Lung (tissue), 12 donors: Measurements from ENCODE around the gene CIRBP. TPM values are rescaled to one million over a fixed set of nuclear protein-coding genes. Genes with fewer than 3 reads are reported as not detected.
A peak's percentile ranks its signal among the peaks of the same experiment; 100 is the strongest.

ENCODE experiments used
- ATAC-seq: fragments of 200-7000 bp; cut with Tn5 transposase; one replicate; pipeline ENCODE4 v1.9.1; 2020; ENCODE audit warnings: moderate number of reproducible peaks; ENCODE audit not compliant: insufficient read depth, low FRiP score
- DNase-seq, 3 donors: peaks; one replicate each; pipeline ENCODE4 v3.0.0-alpha.2; 2013 to 2017
- H3K27ac ChIP-seq, 2 donors: one replicate each; pipeline ENCODE4 v1.5.1; 2013; ENCODE audit warnings: mild to moderate bottlenecking in 2 of 2, moderate library complexity in 2 of 2, control low read depth in 1 of 2, inconsistent platforms in 1 of 2, low read depth in 1 of 2, low read length in 1 of 2
- H3K27me3 ChIP-seq, 3 donors: one replicate each; pipeline ENCODE4 v1.5.1; 2013; ENCODE audit warnings: low read length in 2 of 3; ENCODE audit not compliant: control insufficient read depth in 3 of 3, insufficient read depth in 3 of 3
- H3K36me3 ChIP-seq, 4 donors: one replicate each; pipeline ENCODE4 v1.5.1; 2013; ENCODE audit warnings: low read length in 4 of 4, mild to moderate bottlenecking in 1 of 4, moderate library complexity in 1 of 4; ENCODE audit not compliant: control insufficient read depth in 4 of 4, insufficient read depth in 4 of 4
- H3K4me1 ChIP-seq, 5 donors: one replicate each; pipeline ENCODE4 v1.5.1; 2013; ENCODE audit warnings: low read length in 5 of 5, mild to moderate bottlenecking in 2 of 5, moderate library complexity in 1 of 5; ENCODE audit not compliant: control insufficient read depth in 5 of 5, insufficient read depth in 5 of 5
- H3K4me3 ChIP-seq: one replicate; pipeline ENCODE4 v1.5.1; 2013; ENCODE audit warnings: mild to moderate bottlenecking, control low read depth, moderate library complexity
- H3K9ac ChIP-seq, 2 donors: one replicate each; pipeline ENCODE4 v1.5.1; 2013; ENCODE audit warnings: low read length in 2 of 2, control low read depth in 1 of 2; ENCODE audit not compliant: insufficient read depth in 1 of 2
- H3K9me3 ChIP-seq, 4 donors: one replicate each; pipeline ENCODE4 v1.5.1; 2013; ENCODE audit warnings: low read length in 3 of 4, mild to moderate bottlenecking in 1 of 4, moderate library complexity in 1 of 4; ENCODE audit not compliant: control insufficient read depth in 4 of 4, insufficient read depth in 3 of 4
- CTCF ChIP-seq: IDR thresholded peaks from 2 replicates; pipeline ENCODE4 v1.5.1; 2012; ENCODE audit warnings: mild to moderate bottlenecking; ENCODE audit errors: control extremely low read depth, extremely low read depth
- WGBS, 2 donors: extraction: QIAGEN DNeasy Blood & Tissue Kit; methylation state at CpG; one replicate each; pipeline ENCODE4 v1.1.7; 2013; 5-methylcytosine and 5-hydroxymethylcytosine counted together
- polyA plus RNA-seq, 2 donors: library from polyadenylated mRNA; stranded (reverse); fragments of 200-250 nt; gene quantifications; one replicate each; pipeline ENCODE4 v1.2.1, GENCODE V29; 2013
- total RNA-seq, 2 donors: library from RNA; depleted of rRNA in 1 of 2; stranded (reverse); fragments of >200 nt in 1 of 2; gene quantifications; one replicate each; pipeline ENCODE4 v1.2.1, GENCODE V29; 2014 to 2021
- donor health status: control.
- donor health status: control.
- donor health status: Bipolar disorder and iron deficiency.
- donor health status: healthy.
- donor health status: DM: yes; HTN: yes; CAD: no.

Gene CIRBP
- total and polyA plus RNA-seq, 4 donors, result 313 to 488 (median 439) TPM

DNA sequence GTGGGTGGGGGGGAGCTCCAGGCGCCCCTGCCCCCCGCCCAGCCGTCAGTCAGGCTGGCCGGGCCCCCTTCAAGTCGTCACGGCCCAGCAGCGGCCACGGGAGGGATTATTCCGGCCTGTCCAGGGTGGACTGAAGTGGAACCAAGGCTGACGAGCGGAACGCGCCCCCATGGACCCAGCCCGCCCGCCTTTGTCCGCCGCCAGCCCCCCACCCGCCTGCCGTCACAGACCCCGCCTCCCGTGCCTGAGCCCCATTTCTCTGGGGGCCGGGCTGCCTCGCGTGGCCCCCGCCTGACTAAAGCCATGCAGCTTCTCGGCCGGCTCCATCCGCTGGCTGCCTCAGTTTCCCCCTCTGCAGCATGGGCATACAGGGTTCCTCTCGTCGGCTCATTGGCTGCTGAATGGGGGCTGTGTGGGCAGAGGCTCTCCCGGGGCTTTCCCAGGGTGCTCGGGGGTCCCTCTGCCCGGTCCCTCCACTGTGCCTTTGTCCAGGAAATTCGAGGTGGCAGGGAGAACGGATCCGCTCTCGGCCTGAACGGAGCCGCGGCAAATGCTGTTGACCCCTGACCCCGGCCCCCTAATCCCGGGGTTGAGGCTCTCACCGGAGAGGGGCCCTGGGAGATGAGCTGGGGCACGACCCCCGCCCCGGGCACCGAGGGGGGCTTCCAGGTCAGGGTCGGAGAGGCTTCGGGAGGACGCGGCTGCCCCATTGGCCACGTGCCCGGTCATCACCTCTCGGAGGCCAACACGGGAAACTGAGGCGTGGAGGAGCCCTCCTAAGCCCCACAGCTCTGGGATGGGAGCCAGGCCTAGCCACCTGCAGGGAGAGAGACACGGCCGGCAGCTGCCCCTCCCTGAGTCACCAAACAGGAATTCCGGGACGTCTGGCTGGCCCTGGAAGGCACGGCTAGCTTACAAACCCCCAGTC, 43.9 kb downstream of the CIRBP start:
- ATAC-seq (no peak), DNase-seq (peak in 1 of 3 donors; percentile 28)
- no peak for TF ChIP-seq CTCF
- H3K27me3 ChIP-seq, result peaks cover 6 to 22% (median 22%) of the 10 kb centered on the region in 3 donors
- H3K9ac ChIP-seq, result no peak overlapping the region
- WGBS, 2 donors, result 64 to 80% methylated on average over 52 to 61 of the region's 61 CpGs
- H3K36me3 ChIP-seq, result no peaks in the 10 kb centered on the region
- H3K4me3 ChIP-seq, result no peak overlapping the region
- no peak overlapping the region for H3K27ac ChIP-seq
- peaks cover 0 to 6% (median 0%) of the 10 kb centered on the region in 4 donors for H3K9me3 ChIP-seq
- peaks cover 0 to 8% (median 0%) of the 10 kb centered on the region in 5 donors for H3K4me1 ChIP-seq

- TF ChIP-seq CTCF, result no peak
- H3K36me3 ChIP-seq, result no peaks in the 10 kb centered on the region
- DNase-seq (no peak), ATAC-seq (no peak)
- H3K9ac ChIP-seq, result no peak overlapping the region
- WGBS, 2 donors, result 67 to 76% methylated on average over 32 of the region's 32 CpGs
- H3K9me3 ChIP-seq, result peaks cover 0 to 6% (median 0%) of the 10 kb centered on the region in 4 donors
- peaks cover 0 to 8% (median 0%) of the 10 kb centered on the region in 5 donors for H3K4me1 ChIP-seq
- no peak overlapping the region for H3K4me3 ChIP-seq
- peaks cover 6 to 27% (median 22%) of the 10 kb centered on the region in 3 donors for H3K27me3 ChIP-seq
- no peak overlapping the region for H3K27ac ChIP-seq
Measured at GRCh38 chr19:1313695-1314613, 44.8 kb downstream of the CIRBP start.

DNA sequence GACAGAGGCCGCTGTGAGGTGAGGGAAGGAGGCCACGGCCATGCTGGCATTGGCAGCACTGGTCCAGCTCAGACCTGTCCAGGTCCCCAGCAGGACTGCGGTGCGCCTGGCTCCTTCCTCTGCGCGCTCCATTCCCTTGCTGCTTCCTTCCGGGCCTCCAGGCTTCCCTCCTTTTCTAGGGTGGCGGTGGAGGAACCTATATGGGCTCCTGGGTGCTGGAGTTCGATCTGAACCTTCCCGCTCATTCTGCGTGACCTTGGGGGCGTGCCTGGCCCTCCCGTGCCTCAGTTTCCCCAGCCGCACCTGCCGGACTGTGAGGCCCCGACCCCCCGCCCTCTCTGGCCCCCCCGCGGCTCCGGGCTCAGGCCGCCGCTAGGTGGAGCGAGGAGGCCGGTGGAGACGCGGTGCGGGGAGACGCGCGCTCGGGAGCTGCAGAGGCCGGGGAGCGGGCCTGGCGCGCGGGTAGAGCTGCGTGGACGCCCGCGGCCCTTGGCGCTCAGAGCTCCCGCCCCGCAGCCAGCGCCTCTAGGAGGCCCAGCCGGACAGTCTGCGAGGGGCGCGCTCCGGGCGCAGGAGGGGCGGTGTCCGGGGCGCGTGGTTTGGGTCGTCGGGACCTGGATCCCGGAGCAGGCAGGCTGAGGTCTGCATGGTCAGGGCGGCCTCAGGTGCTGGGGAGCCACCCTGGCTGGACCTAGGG, 46.5 kb downstream of the CIRBP start:
- no peak overlapping the region for H3K4me3 ChIP-seq
- H3K9me3 ChIP-seq, result peaks cover 0 to 6% (median 0%) of the 10 kb centered on the region in 4 donors
- peaks cover 0 to 8% (median 0%) of the 10 kb centered on the region in 5 donors for H3K4me1 ChIP-seq
- no peak overlapping the region for H3K9ac ChIP-seq
- WGBS, 2 donors, result 8 to 10% methylated on average over 52 to 58 of the region's 58 CpGs
- peaks cover 3 to 30% (median 25%) of the 10 kb centered on the region in 3 donors for H3K27me3 ChIP-seq
- TF ChIP-seq CTCF, result peak; percentile 7
- peak; percentile 34 for ATAC-seq
- DNase-seq, result peak in 2 of 3 donors; percentile 30 to 41
- H3K36me3 ChIP-seq, result no peaks in the 10 kb centered on the region
- H3K27ac ChIP-seq, result no peak overlapping the region
